Thyroid gland (tissue), 4 donors: Measurements from ENCODE around the gene FXYD6. TPM values are rescaled to one million over a fixed set of nuclear protein-coding genes. Genes with fewer than 3 reads are reported as not detected.

Experiments used
- DNase-seq, 2 donors: peaks; one replicate each; pipeline ENCODE4 v3.0.0-alpha.2; 2019
- H3K27ac ChIP-seq, 3 donors: fragments of 200-600 bp; sonication (generic); 1 replicate in 2 of 3; 2 replicates in 1 of 3; pipeline ENCODE4 v1.5.1; 2016 to 2019; ENCODE audit warnings: mild to moderate bottlenecking in 1 of 3, moderate library complexity in 1 of 3
- H3K27me3 ChIP-seq: fragments of 200-600 bp; sonication (generic); one replicate; pipeline ENCODE4 v1.5.1; 2019
- H3K36me3 ChIP-seq, 2 donors: fragments of 200-600 bp; sonication (generic); one replicate each; pipeline ENCODE4 v1.5.1; 2016 to 2019
- H3K4me1 ChIP-seq, 2 donors: fragments of 200-600 bp; sonication (generic); one replicate each; pipeline ENCODE4 v1.5.1; 2017 to 2019
- H3K4me3 ChIP-seq, 3 donors: fragments of 200-600 bp; sonication (generic); replicated peaks in 1 of 3; 1 replicate in 2 of 3; 2 replicates in 1 of 3; pipeline ENCODE4 v1.5.1; 2016; ENCODE audit warnings: mild to moderate bottlenecking in 1 of 3
- H3K9me3 ChIP-seq: fragments of 200-600 bp; sonication (generic); one replicate; pipeline ENCODE4 v1.5.1; 2017
- POLR2A ChIP-seq, 2 donors: fragments of 450-650 bp; IDR thresholded peaks; one replicate each; pipeline ENCODE4 v1.6.1; 2017; ENCODE audit warnings: antibody characterized with exemption in 2 of 2, mild to moderate bottlenecking in 2 of 2, moderate library complexity in 1 of 2
- WGBS, 2 donors: methylation state at CpG; one replicate each; pipeline ENCODE4 v1.1.5; 2017; 5-methylcytosine and 5-hydroxymethylcytosine counted together
- intact Hi-C: fragments of 100-400 bp; cut with DNase I; formaldehyde crosslinking; loops from one replicate; pipeline ENCODE4 v1.15.1; 2023
- total RNA-seq, 4 donors: library from RNA; depleted of rRNA; stranded (reverse); fragments of >200 nt; gene quantifications; one replicate each; pipeline ENCODE4 v1.2.3, GENCODE V29; 2016
- TF ChIP-seq, protein P1 (sequence below), 6 experiments: fragments of 200-600 bp in 3 of 6; fragments of 450-650 bp in 3 of 6; sonication (generic) in 3 of 6; IDR thresholded peaks; one replicate each; pipeline ENCODE4 v1.5.1; 2016 to 2019; ENCODE audit warnings: antibody characterized with exemption in 6 of 6, mild to moderate bottlenecking in 2 of 6, inconsistent platforms in 1 of 6, moderate library complexity in 1 of 6

Gene FXYD6
- total RNA-seq, 4 donors from 2014 or later, result 34.2 to 143 (median 88.6) TPM

DNA sequence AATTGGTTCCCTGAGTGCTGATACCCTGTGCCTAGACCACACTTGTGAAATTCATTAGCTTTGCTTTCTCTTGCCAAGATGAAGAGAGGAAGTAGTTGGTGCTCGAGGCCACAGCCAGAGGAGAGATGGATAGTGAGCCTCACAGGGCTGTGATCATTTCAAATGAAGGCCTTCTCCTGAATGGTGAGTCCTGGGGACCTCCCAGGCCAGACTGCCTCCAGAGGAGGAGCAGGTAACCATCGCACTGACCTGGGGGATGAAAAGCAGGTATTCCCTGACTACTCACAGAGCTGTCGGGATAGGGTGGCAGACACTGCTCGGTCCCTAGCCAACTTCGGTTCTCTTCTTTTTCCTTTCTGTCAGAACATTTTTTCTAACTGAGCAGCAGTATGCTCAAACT, 4.8 kb upstream of the FXYD6 start:
- Histone ChIP-seq H3K4me1 (peaks cover 17 to 44% of the 10 kb centered on the region in 2 donors), H3K27me3 (no peaks in the 10 kb centered on the region), H3K27ac (no peak overlapping the region), H3K4me3 (no peak overlapping the region), H3K9me3 (no peaks in the 10 kb centered on the region), H3K36me3 (no peaks in the 10 kb centered on the region)
- DNase-seq, result no peak
- TF ChIP-seq, protein P1, sequence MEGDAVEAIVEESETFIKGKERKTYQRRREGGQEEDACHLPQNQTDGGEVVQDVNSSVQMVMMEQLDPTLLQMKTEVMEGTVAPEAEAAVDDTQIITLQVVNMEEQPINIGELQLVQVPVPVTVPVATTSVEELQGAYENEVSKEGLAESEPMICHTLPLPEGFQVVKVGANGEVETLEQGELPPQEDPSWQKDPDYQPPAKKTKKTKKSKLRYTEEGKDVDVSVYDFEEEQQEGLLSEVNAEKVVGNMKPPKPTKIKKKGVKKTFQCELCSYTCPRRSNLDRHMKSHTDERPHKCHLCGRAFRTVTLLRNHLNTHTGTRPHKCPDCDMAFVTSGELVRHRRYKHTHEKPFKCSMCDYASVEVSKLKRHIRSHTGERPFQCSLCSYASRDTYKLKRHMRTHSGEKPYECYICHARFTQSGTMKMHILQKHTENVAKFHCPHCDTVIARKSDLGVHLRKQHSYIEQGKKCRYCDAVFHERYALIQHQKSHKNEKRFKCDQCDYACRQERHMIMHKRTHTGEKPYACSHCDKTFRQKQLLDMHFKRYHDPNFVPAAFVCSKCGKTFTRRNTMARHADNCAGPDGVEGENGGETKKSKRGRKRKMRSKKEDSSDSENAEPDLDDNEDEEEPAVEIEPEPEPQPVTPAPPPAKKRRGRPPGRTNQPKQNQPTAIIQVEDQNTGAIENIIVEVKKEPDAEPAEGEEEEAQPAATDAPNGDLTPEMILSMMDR (IDR thresholded peaks at IDR 0.05), result no peak
- no peak for TF ChIP-seq POLR2A (IDR thresholded peaks at IDR 0.05)
- WGBS, 2 donors, result 75 to 80% methylated on average over 5 of the region's 5 CpGs
- intact Hi-C loops, result no loop called here

GRCh38 chr11:117879516-117880480, 3.3 kb upstream of the FXYD6 start:
- H3K4me3 ChIP-seq, result no peak overlapping the region
- WGBS, 2 donors, result 82 to 89% methylated on average over 11 of the region's 11 CpGs
- no peak for DNase-seq
- no peaks in the 10 kb centered on the region for H3K27me3 ChIP-seq
- H3K4me1 ChIP-seq, result peaks cover 21 to 47% of the 10 kb centered on the region in 2 donors
- H3K9me3 ChIP-seq, result no peaks in the 10 kb centered on the region
- H3K36me3 ChIP-seq, result no peaks in the 10 kb centered on the region
- intact Hi-C loops, result no loop called here
- TF ChIP-seq, protein P1 (IDR thresholded peaks at IDR 0.05), result no peak
- no peak for TF ChIP-seq POLR2A (IDR thresholded peaks at IDR 0.05)
- H3K27ac ChIP-seq, result no peak overlapping the region

DNA sequence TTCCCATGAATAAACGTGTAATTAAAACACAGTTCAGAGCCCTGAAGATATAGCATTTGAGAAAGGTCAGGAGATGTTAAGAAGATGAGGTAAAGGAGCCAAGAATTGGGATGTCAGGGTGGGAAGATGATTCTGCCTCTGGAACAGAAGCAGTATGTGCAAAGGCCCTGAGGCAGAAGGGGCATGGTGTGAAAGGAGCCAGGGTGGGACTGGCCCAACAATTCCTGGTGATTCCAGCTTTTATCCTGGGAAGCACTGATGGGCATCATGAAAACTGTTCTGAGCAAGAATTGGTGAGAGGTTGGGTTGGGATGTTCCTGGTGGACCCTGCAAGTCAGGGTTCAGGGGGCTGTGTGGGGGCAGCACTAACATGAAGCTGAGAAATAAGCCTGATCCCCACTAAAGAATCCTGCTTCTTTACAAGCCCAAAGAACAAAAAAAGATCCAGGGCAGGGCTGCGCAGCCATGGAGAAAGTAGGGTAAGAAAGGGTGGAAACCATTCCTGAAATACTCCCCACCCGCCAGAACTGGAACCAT, 2.5 kb upstream of the FXYD6 start:
- Histone ChIP-seq H3K9me3 (no peaks in the 10 kb centered on the region), H3K27ac (no peak overlapping the region), H3K27me3 (no peaks in the 10 kb centered on the region), H3K4me1 (peaks cover 21 to 42% of the 10 kb centered on the region in 2 donors), H3K36me3 (no peaks in the 10 kb centered on the region), H3K4me3 (no peak overlapping the region)
- intact Hi-C loops, result no loop called here
- DNase-seq, result no peak
- WGBS, 2 donors, result 89 to 93% methylated on average over 3 of the region's 3 CpGs
- TF ChIP-seq POLR2A (IDR thresholded peaks at IDR 0.05), result no peak
- TF ChIP-seq, protein P1 (IDR thresholded peaks at IDR 0.05), result no peak

- H3K4me1 ChIP-seq, result peaks cover 20 to 42% of the 10 kb centered on the region in 2 donors
- H3K36me3 ChIP-seq, result no peaks in the 10 kb centered on the region
- H3K27ac ChIP-seq, result no peak overlapping the region
- WGBS, 2 donors, result 95 to 97% methylated on average over 6 of the region's 6 CpGs
- DNase-seq, result no peak
- intact Hi-C loops, result no loop called here
- no peak overlapping the region for H3K4me3 ChIP-seq
- TF ChIP-seq POLR2A (IDR thresholded peaks at IDR 0.05), result no peak
- TF ChIP-seq, protein P1 (IDR thresholded peaks at IDR 0.05), result no peak
- no peaks in the 10 kb centered on the region for H3K27me3 ChIP-seq
- H3K9me3 ChIP-seq, result no peaks in the 10 kb centered on the region
Measured at GRCh38 chr11:117878314-117878938, 2.0 kb upstream of the FXYD6 start.
